HFFc6 (cell line): ENCODE measurements around the gene ACSM5. TPM values are rescaled to one million over a fixed set of nuclear protein-coding genes. Genes with fewer than 3 reads are reported as not detected.
A peak's percentile ranks its signal among the peaks of the same experiment; 100 is the strongest.

ENCODE experiments used
- DNase-seq: peaks from one replicate; pipeline ENCODE4 v3.0.0-alpha.2; 2018
- H3K27ac Mint-ChIP-seq: 2 replicates; pipeline ENCODE4 v1.8.0; 2020; ENCODE audit warnings: mild to moderate bottlenecking, mixed read lengths
- H3K27me3 Mint-ChIP-seq: 2 replicates; pipeline ENCODE4 v1.8.0; 2021; ENCODE audit warnings: mild to moderate bottlenecking, moderate library complexity, mixed read lengths; ENCODE audit not compliant: insufficient read depth
- H3K36me3 Mint-ChIP-seq: 2 replicates; pipeline ENCODE4 v1.8.0; 2021; ENCODE audit warnings: low read depth, mixed read lengths
- H3K4me1 Mint-ChIP-seq: 2 replicates; pipeline ENCODE4 v1.8.0; 2020; ENCODE audit warnings: low read depth, mixed read lengths
- H3K4me3 Mint-ChIP-seq: 2 replicates; pipeline ENCODE4 v1.8.0; 2020; ENCODE audit warnings: mild to moderate bottlenecking, moderate library complexity, mixed read lengths
- H3K9me3 Mint-ChIP-seq: 2 replicates; pipeline ENCODE4 v1.8.0; 2020; ENCODE audit warnings: mild to moderate bottlenecking, mixed read lengths
- CTCF ChIP-seq: fragments of 200-600 bp; sonication (generic); IDR thresholded peaks from 2 replicates; pipeline ENCODE4 v1.5.0; 2021; ENCODE audit warnings: antibody characterized with exemption, mild to moderate bottlenecking
- total RNA-seq, 6 experiments: library from RNA; stranded (reverse); fragmentation: NEBNext Ultra II Directional; extraction: Animal tissue kit (Norgen Biotek cat#: 25700); gene quantifications; 2 replicates in 1 of 6; 3 replicates in 5 of 6; pipeline ENCODE4 v1.2.3, GENCODE V29; 2021

Gene ACSM5
- total RNA-seq, 6 experiments from 2014 or later = not detected

- peaks cover 2% of the 10 kb centered on the region; the same call in 1 of the 2 replicates for H3K27me3 Mint-ChIP-seq
- no peak for TF ChIP-seq CTCF
- no peaks in the 10 kb centered on the region for H3K36me3 Mint-ChIP-seq
- H3K4me1 Mint-ChIP-seq = no peaks in the 10 kb centered on the region
- no peak overlapping the region for H3K4me3 Mint-ChIP-seq
- DNase-seq = no peak
- peaks cover 11% of the 10 kb centered on the region for H3K9me3 Mint-ChIP-seq
- no peak overlapping the region for H3K27ac Mint-ChIP-seq
These were observed 36.6 kb upstream of the ACSM5 start for GRCh38 chr16:20372701-20373100.

GRCh38 chr16:20377181-20377580 lies 32.2 kb upstream of the ACSM5 start:
- Mint-ChIP-seq H3K9me3 (peaks cover 5% of the 10 kb centered on the region; the same call in 1 of the 2 replicates), H3K36me3 (no peaks in the 10 kb centered on the region), H3K4me1 (no peaks in the 10 kb centered on the region), H3K27ac (no peak overlapping the region), H3K4me3 (no peak overlapping the region), H3K27me3 (no peaks in the 10 kb centered on the region)
- TF ChIP-seq CTCF = no peak
- no peak for DNase-seq

GRCh38 chr16:20380782-20381181 lies 28.6 kb upstream of the ACSM5 start:
- TF ChIP-seq CTCF = no peak
- no peak overlapping the region for H3K27ac Mint-ChIP-seq
- no peaks in the 10 kb centered on the region for H3K9me3 Mint-ChIP-seq
- no peak overlapping the region for H3K4me3 Mint-ChIP-seq
- no peaks in the 10 kb centered on the region for H3K36me3 Mint-ChIP-seq
- H3K27me3 Mint-ChIP-seq = no peaks in the 10 kb centered on the region
- no peak for DNase-seq
- no peaks in the 10 kb centered on the region for H3K4me1 Mint-ChIP-seq

GRCh38 chr16:20382202-20382948 lies 27.0 kb upstream of the ACSM5 start:
- no peak for DNase-seq
- no peak overlapping the region for H3K4me3 Mint-ChIP-seq
- no peaks in the 10 kb centered on the region for H3K9me3 Mint-ChIP-seq
- no peak for TF ChIP-seq CTCF
- H3K36me3 Mint-ChIP-seq = no peaks in the 10 kb centered on the region
- no peak overlapping the region for H3K27ac Mint-ChIP-seq
- no peaks in the 10 kb centered on the region for H3K27me3 Mint-ChIP-seq
- H3K4me1 Mint-ChIP-seq = no peaks in the 10 kb centered on the region

GRCh38 chr16:20383106-20384029 lies 26.0 kb upstream of the ACSM5 start:
- Mint-ChIP-seq H3K36me3 (no peaks in the 10 kb centered on the region), H3K4me3 (no peak overlapping the region), H3K9me3 (no peaks in the 10 kb centered on the region), H3K4me1 (no peaks in the 10 kb centered on the region), H3K27ac (no peak overlapping the region), H3K27me3 (no peaks in the 10 kb centered on the region)
- peak; percentile 64 for DNase-seq
- TF ChIP-seq CTCF = peak; percentile 80
